ELR (cell line): ENCODE measurements around the gene KBTBD7.

Experiments used
- DNase-seq: peaks from one replicate; pipeline ENCODE4 v3.0.0-alpha.2; 2015; ENCODE audit warnings: low read depth

Gene KBTBD7, protein sequence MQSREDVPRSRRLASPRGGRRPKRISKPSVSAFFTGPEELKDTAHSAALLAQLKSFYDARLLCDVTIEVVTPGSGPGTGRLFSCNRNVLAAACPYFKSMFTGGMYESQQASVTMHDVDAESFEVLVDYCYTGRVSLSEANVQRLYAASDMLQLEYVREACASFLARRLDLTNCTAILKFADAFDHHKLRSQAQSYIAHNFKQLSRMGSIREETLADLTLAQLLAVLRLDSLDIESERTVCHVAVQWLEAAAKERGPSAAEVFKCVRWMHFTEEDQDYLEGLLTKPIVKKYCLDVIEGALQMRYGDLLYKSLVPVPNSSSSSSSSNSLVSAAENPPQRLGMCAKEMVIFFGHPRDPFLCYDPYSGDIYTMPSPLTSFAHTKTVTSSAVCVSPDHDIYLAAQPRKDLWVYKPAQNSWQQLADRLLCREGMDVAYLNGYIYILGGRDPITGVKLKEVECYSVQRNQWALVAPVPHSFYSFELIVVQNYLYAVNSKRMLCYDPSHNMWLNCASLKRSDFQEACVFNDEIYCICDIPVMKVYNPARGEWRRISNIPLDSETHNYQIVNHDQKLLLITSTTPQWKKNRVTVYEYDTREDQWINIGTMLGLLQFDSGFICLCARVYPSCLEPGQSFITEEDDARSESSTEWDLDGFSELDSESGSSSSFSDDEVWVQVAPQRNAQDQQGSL

GRCh38 chr13:41193919-41194824 lies at the start of gene KBTBD7:
KBTBD7 (minus strand) TSS chr13:41194569; CDS start chr13:41194257, 312 bp downstream.
- DNase-seq, result peak; percentile 98

- DNase-seq, result no peak
Observed at GRCh38 chr13:41241626-41242025, 47.3 kb upstream of the KBTBD7 start.

DNA sequence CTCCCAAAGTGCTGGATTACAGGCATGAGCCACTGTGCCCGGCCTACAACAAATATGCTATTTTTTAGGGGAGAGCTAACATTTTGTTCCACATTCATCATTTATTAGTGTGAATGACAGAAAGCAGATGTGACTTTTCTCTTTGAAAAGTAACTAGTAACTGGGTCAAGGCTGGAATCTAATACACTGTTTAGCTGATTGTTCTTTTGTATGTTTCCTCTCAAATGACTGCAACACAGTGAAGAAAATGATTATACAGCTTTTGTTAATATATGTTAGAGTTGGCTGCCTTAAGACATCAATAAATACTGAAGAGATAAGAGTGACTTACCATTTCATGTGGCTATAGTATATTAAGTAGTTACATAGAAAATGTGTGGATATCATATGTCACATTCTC lies 42.0 kb upstream of the KBTBD7 start:
- DNase-seq, result no peak

DNA sequence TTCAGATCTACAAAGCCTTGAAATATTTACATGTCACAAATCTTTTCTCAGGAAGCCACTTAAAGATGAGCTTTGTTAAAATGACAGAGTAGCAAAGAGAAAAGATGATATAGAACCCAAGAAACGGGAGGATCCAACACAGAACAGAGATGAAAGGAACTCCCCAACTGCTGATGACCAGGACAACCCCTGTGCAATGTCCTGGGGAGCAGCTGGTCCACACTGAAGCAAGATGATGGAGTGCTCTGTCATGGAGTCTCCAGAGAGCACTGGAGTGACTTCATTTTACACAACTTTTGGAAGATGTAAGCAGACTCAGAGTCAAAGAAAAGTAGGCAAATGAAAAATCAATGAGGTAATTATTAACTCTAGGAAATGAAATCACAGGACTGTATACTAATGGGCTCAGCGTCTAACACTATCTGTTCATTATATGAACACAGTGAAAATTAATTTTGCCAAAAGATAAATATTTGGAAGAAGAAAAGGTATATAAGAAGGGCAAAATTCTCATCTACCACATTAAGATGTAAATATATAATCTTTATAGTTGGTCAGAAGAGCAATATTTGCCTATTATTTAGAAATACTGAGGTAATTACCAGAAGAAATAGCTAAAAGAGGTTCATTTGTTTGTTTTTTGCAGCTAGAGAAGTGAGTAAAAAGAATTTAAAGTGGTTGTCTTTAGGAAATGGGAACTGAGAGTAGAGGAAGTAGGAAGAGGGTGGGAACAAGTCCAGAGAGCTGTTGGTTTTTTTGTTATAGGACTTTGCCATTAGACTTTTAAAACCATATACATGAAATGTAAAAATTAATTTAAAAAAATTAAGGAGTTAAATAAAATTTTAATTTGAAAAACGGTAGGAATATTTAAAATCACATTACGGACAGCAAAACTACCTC lies 38.5 kb upstream of the KBTBD7 start:
- no peak for DNase-seq

DNA sequence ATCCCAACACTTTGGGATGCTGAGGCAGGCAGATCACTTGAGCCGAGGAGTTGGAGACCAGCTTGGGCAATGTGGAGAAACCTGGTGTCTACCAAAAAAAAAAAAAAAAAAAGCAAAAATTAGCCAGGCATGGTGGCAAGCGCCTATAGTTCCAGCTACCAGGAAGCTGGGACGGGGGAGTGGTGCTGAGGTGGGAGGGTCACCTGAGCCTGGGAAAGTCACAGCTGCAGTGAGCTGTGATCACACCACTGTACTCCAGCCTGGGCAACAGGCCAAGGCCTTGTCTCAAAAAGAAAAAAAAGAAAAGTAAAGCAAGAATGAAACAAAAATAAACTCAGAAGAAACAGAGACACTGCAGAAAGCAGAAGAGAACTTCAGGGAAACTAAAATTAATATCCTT lies 37.4 kb upstream of the KBTBD7 start:
- no peak for DNase-seq

DNA sequence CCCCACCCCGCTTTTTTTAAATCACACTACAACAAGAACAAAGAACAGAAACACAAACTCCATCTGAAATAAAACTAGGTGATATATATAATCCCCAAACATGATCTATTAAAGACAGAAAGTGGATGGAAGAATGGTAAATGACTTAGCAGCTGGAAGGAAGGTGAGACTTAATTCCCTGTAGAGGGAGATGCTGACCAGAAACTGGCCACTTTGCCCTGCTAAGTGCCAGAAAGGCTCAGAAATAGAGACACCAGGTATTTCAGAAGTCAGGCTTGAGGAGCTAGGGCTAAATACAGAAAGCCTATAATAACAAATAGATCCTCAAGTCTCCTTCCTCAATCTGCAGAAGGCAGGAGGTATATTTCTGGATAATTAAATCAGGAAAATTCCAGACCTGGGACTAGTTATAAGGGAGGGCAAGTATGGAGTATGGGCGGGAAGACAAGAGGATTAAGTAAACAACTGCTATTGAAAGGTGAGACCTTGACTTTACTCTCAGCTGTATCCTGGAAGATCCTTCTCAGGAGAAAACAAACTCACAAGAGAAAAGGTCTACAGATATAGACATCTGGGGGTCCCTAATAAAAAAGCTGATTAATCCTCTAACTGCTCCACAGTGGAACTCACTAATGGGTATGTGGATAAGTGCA lies 36.8 kb upstream of the KBTBD7 start:
- DNase-seq, result no peak

- DNase-seq, result no peak
Observed at GRCh38 chr13:41229356-41229755, 35.0 kb upstream of the KBTBD7 start.

DNA sequence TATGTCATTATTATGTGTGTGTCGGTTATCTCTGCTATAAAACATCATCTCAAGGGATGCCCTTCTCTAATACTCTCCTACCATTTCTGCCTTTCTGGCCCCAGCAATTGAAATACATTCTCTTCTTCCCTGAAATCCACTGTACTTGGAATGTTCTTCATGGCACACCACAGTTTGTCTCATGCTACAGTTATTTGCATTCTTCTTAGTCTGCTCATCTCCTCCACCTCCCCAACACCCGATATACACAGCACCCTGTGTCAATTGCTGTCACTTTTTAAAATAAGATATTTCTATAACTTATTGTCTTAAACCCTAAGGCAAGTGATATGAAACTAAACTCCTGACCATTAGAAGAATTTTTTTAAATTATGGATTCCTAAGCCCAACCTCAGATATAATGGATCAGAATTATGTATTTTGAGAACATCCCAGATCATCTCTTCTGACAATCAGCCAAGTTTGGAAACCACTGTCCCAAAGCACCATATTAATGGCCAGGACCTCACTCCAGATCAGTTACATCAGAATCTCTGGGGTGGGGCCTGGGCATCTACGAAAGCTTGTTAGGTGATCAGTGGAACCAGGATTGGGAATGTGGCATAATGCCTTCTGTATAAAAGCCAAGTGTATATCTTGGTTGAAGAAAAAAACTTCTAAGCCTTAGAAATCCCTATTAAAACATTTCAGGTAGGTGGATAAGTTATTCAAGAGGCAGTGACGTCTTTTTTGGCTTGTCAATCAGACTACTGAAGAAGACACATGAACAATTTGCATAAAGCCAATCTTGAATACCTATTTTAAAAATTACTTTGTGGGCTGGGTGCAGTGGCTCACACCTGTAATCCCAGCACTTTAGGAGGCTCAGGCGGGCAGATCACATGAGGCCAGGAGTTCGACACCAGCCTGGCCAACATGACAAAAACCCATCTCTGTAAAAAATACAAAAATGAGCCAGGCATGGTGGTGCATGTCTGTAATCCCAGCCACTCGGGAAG lies 30.0 kb upstream of the KBTBD7 start:
- DNase-seq, result peak; percentile 90

DNA sequence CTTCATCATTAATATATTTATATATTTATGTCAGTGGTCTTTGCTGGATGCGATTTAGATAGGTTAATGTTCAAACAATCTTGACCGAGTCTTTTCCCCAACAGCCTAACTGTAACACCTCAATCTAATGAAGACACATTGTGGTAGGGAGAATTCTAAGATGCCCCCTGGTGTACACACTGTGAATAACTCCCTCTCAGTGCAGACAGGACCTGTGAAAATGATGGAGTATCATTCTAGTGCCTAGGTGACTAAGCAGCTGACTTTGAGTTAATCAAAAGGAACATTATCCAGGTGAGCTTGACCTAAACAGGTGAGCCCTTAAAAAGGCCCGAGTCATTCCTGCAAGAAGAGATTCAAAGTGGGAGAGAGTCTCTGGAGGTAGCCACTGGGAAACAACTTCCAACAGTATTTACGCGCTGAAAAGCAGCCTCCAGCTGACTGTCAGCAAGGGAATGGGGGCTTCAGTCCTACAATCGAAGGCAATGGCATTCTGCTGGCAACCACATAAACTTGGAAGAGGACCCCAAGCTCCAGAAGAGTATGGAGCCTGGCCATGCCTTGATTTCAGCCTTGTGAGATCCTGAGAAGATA lies 28.0 kb upstream of the KBTBD7 start:
- DNase-seq, result peak; percentile 74

DNA sequence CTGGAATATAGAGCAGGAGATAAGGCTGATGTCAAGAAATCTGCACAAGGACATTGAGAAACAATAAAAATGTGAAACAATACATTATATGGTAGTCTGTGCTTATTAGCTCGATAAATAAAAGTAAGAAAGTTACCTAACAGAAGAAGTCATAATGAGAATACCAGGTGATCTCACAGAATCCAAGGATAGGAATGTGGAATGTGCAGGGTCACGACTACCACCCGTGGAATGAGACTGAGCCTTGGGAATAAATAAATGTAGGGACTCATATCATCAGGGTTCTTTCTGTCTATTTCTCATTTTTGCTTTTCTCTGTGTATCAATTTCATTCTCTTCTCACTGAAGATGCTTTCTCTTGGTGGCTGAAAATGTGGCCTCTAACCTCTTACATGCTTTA lies 26.0 kb upstream of the KBTBD7 start:
- DNase-seq, result peak; percentile 27

DNA sequence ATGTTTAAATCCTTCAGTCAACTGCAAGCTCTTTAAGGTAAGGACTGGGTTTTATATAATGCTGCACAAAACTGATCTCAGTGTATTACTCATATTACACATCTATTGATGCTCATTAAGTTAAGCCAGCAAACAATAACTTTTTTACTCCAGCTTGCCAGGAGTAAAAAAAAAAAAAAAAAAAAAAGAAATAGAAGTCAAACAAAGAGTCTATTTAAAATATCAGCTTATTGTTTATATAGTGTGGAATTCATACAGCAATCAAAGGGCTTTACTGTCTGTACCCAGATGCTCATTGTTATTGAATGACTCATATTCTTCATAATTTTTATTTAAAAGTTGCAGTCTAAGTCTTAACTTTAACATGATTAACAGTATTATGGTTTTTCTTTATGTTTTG lies 21.8 kb upstream of the KBTBD7 start:
- DNase-seq, result peak; percentile 81

DNA sequence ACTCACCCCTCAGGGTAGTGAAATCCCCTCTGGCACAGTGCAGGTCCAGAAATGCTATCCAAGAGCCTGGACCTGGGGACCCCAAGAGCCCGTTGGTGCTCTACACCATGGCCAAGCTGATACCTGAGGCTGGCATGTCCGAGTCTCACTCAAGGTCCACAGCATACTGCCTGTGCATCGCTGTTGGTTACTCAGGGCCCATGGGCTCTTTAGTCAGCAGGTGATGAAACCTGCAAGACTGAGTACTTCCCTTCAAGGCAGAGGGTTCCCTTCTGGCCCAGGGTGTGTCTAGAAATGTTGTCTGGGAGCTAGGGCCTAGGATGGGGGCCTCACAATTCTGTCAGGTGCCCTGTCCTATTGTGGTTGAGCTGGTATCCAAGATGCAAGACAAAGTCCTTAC lies 19.6 kb upstream of the KBTBD7 start:
- DNase-seq, result no peak

GRCh38 chr13:41213316-41213715 lies 18.9 kb upstream of the KBTBD7 start:
- DNase-seq, result no peak

GRCh38 chr13:41212881-41213280 lies 18.5 kb upstream of the KBTBD7 start:
- DNase-seq, result no peak

DNA sequence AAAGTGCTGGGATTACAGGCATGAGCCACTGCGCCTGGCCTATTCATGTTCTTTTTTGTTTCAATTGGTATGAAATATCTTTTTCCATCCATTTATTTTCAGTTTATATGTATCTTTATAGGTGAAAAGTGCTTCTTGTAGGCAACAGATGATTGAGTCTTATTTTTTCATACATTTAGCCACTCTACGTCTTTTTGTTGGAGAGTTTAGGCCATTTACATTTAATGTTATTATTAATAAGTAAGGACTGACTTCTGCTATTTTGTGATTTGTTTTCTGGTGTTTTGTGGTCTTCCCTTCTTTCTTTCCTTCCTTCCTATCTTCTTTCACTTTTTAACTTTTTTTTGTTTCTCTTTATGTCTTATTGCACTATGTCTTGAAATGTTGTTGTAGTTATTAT lies 16.7 kb upstream of the KBTBD7 start:
- DNase-seq, result no peak

DNA sequence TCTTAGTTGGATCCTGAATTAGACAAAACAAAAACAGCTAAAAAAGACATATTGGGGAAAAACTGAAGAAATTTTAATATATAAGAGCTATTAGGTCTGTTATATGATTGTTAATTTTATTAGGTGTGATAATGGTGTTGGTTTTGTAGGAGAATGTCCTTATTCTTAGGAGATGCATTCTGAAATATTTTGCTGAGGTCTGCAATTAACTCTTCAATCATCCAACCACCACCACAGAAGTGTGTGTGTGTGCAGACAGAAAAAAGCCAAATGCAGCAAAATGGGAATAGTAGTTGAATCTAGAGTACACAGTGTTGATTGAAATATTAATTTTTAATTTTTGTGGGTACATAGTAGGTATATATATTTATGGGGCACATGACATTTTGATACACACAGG lies 12.1 kb upstream of the KBTBD7 start:
- DNase-seq, result no peak

GRCh38 chr13:41203810-41204209 lies 9.4 kb upstream of the KBTBD7 start:
- DNase-seq, result no peak

DNA sequence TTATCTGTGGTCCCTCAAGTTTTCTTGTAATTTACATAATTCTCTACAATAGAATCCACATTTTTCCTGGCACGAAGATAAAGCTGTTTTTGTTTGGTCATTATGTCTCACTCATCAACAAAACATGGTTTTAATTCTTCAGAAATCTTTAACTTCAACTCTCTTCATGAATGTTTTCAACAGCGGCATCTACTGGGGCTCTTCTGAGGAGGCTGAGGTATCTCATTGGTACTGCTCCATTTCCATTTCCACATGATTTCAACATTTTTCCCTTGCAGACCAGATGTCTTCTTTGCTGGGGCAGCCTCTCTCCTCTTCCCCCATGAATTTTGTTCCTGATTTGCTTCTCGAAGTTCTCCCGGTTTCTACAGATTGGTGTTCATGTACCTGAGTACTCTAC lies 5.8 kb upstream of the KBTBD7 start:
- DNase-seq, result no peak

DNA sequence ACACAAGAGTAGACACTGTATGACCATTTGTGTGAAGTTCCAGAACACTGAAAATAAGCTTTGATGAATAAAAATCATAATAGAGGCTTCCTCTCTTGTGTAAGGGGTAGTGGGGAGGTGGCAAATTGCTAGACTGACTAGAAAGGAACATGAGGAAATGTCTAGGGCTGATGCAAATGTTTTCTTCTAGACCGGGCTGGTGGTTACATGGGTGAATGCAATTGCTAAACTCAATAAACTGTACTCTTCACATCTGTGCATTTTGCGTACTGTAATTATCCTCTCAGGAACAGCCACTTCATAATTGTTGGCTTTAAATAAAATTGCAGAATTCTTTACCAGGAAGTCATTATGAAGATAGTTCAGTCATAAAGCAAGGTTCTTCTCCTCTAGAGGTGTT lies 5.2 kb upstream of the KBTBD7 start:
- DNase-seq, result no peak
